Stimulated activated naive CD8-positive, alpha-beta T cell treated with anti-CD3 and anti-CD28 coated beads, Interleukin-15, Interleukin-2, amounts not matched to agents 100 ng/mL and 50 ng/mL, for 24 hours (primary cell): ENCODE results near the gene TMC7.

Experiments used
- H3K27ac Mint-ChIP-seq: one replicate; pipeline ENCODE4 v1.8.0; 2021; ENCODE audit warnings: mild to moderate bottlenecking, mixed read lengths
- H3K27me3 Mint-ChIP-seq: one replicate; pipeline ENCODE4 v1.8.0; 2021; ENCODE audit warnings: mixed read lengths
- H3K36me3 Mint-ChIP-seq: one replicate; pipeline ENCODE4 v1.8.0; 2021; ENCODE audit warnings: low read depth, mixed read lengths
- H3K4me1 Mint-ChIP-seq: one replicate; pipeline ENCODE4 v1.8.0; 2021; ENCODE audit warnings: low read depth, mixed read lengths
- H3K4me3 Mint-ChIP-seq: one replicate; pipeline ENCODE4 v1.8.0; 2021; ENCODE audit warnings: mild to moderate bottlenecking, mixed read lengths
- H3K9me3 Mint-ChIP-seq: one replicate; pipeline ENCODE4 v1.8.0; 2021; ENCODE audit warnings: mixed read lengths

The TMC7 gene

GRCh38 chr16:19001788-19002187 is 18.1 kb downstream of the TMC7 start:
- Mint-ChIP-seq H3K27ac (no peak overlapping the region), H3K4me3 (no peak overlapping the region), H3K27me3 (no peaks in the 10 kb centered on the region), H3K9me3 (no peaks in the 10 kb centered on the region), H3K4me1 (peaks cover 2% of the 10 kb centered on the region), H3K36me3 (no peaks in the 10 kb centered on the region)

- H3K4me1 Mint-ChIP-seq = peaks cover 2% of the 10 kb centered on the region
- no peaks in the 10 kb centered on the region for H3K9me3 Mint-ChIP-seq
- no peaks in the 10 kb centered on the region for H3K36me3 Mint-ChIP-seq
- H3K4me3 Mint-ChIP-seq = no peak overlapping the region
- H3K27me3 Mint-ChIP-seq = no peaks in the 10 kb centered on the region
- H3K27ac Mint-ChIP-seq = no peak overlapping the region
Observed at GRCh38 chr16:19003935-19004334, 20.2 kb downstream of the TMC7 start.

GRCh38 chr16:19005561-19006445 is 22.1 kb downstream of the TMC7 start:
- H3K4me1 Mint-ChIP-seq = peaks cover 2% of the 10 kb centered on the region
- H3K36me3 Mint-ChIP-seq = no peaks in the 10 kb centered on the region
- no peak overlapping the region for H3K4me3 Mint-ChIP-seq
- H3K9me3 Mint-ChIP-seq = no peaks in the 10 kb centered on the region
- no peak overlapping the region for H3K27ac Mint-ChIP-seq
- H3K27me3 Mint-ChIP-seq = no peaks in the 10 kb centered on the region

- Mint-ChIP-seq H3K9me3 (no peaks in the 10 kb centered on the region), H3K4me3 (no peak overlapping the region), H3K27ac (no peak overlapping the region)
Observed at GRCh38 chr16:19006446-19007315, 22.9 kb downstream of the TMC7 start.

GRCh38 chr16:19008245-19009169 is 24.8 kb downstream of the TMC7 start:
- H3K27ac Mint-ChIP-seq = no peak overlapping the region
- H3K9me3 Mint-ChIP-seq = no peaks in the 10 kb centered on the region
- no peaks in the 10 kb centered on the region for H3K4me1 Mint-ChIP-seq
- no peak overlapping the region for H3K4me3 Mint-ChIP-seq
- H3K36me3 Mint-ChIP-seq = no peaks in the 10 kb centered on the region
- H3K27me3 Mint-ChIP-seq = no peaks in the 10 kb centered on the region

More at GRCh38 chr16:19006446-19007315, 22.9 kb downstream of the TMC7 start:
- Mint-ChIP-seq H3K27me3 (no peaks in the 10 kb centered on the region), H3K4me1 (peaks cover 2% of the 10 kb centered on the region), H3K36me3 (no peaks in the 10 kb centered on the region)

- H3K4me1 Mint-ChIP-seq = no peaks in the 10 kb centered on the region
- no peak overlapping the region for H3K4me3 Mint-ChIP-seq
- H3K27me3 Mint-ChIP-seq = no peaks in the 10 kb centered on the region
- no peak overlapping the region for H3K27ac Mint-ChIP-seq
- H3K9me3 Mint-ChIP-seq = no peaks in the 10 kb centered on the region
- no peaks in the 10 kb centered on the region for H3K36me3 Mint-ChIP-seq
Observed at GRCh38 chr16:19011169-19011731, 27.5 kb downstream of the TMC7 start.

- H3K9me3 Mint-ChIP-seq = no peaks in the 10 kb centered on the region
- H3K27me3 Mint-ChIP-seq = no peaks in the 10 kb centered on the region
- no peak overlapping the region for H3K4me3 Mint-ChIP-seq
- no peaks in the 10 kb centered on the region for H3K4me1 Mint-ChIP-seq
- H3K36me3 Mint-ChIP-seq = no peaks in the 10 kb centered on the region
- no peak overlapping the region for H3K27ac Mint-ChIP-seq
Observed at GRCh38 chr16:19014461-19014860, 30.7 kb downstream of the TMC7 start.

- H3K4me3 Mint-ChIP-seq = no peak overlapping the region
- H3K4me1 Mint-ChIP-seq = no peaks in the 10 kb centered on the region
- H3K9me3 Mint-ChIP-seq = no peaks in the 10 kb centered on the region
- no peaks in the 10 kb centered on the region for H3K27me3 Mint-ChIP-seq
- H3K27ac Mint-ChIP-seq = no peak overlapping the region
- no peaks in the 10 kb centered on the region for H3K36me3 Mint-ChIP-seq
Observed at GRCh38 chr16:19017179-19017578, 33.4 kb downstream of the TMC7 start.

- Mint-ChIP-seq H3K4me1 (no peaks in the 10 kb centered on the region), H3K27me3 (no peaks in the 10 kb centered on the region), H3K9me3 (no peaks in the 10 kb centered on the region), H3K27ac (no peak overlapping the region), H3K36me3 (no peaks in the 10 kb centered on the region), H3K4me3 (no peak overlapping the region)
Observed at GRCh38 chr16:19020689-19021088, 37.0 kb downstream of the TMC7 start.

GRCh38 chr16:19021747-19022146 is 38.0 kb downstream of the TMC7 start:
- no peaks in the 10 kb centered on the region for H3K36me3 Mint-ChIP-seq
- no peaks in the 10 kb centered on the region for H3K4me1 Mint-ChIP-seq
- no peak overlapping the region for H3K27ac Mint-ChIP-seq
- H3K4me3 Mint-ChIP-seq = no peak overlapping the region
- no peaks in the 10 kb centered on the region for H3K9me3 Mint-ChIP-seq
- no peaks in the 10 kb centered on the region for H3K27me3 Mint-ChIP-seq

GRCh38 chr16:19027416-19027815 is 43.7 kb downstream of the TMC7 start:
- H3K27ac Mint-ChIP-seq = no peak overlapping the region
- no peak overlapping the region for H3K4me3 Mint-ChIP-seq
- no peaks in the 10 kb centered on the region for H3K9me3 Mint-ChIP-seq
- H3K36me3 Mint-ChIP-seq = no peaks in the 10 kb centered on the region
- no peaks in the 10 kb centered on the region for H3K4me1 Mint-ChIP-seq
- peaks cover 3% of the 10 kb centered on the region for H3K27me3 Mint-ChIP-seq

GRCh38 chr16:19029980-19030379 is 46.2 kb downstream of the TMC7 start:
- Mint-ChIP-seq H3K4me1 (no peaks in the 10 kb centered on the region), H3K27me3 (peaks cover 8% of the 10 kb centered on the region), H3K36me3 (no peaks in the 10 kb centered on the region), H3K9me3 (peaks cover 2% of the 10 kb centered on the region), H3K4me3 (no peak overlapping the region), H3K27ac (no peak overlapping the region)

GRCh38 chr16:19031738-19032137 is 48.0 kb downstream of the TMC7 start:
- no peaks in the 10 kb centered on the region for H3K36me3 Mint-ChIP-seq
- H3K9me3 Mint-ChIP-seq = peaks cover 7% of the 10 kb centered on the region
- H3K4me1 Mint-ChIP-seq = no peaks in the 10 kb centered on the region

GRCh38 chr16:19033761-19034160 is 50.0 kb downstream of the TMC7 start:
- peaks cover 7% of the 10 kb centered on the region for H3K9me3 Mint-ChIP-seq

More at GRCh38 chr16:19031738-19032137, 48.0 kb downstream of the TMC7 start:
- peaks cover 8% of the 10 kb centered on the region for H3K27me3 Mint-ChIP-seq
- H3K27ac Mint-ChIP-seq = no peak overlapping the region
- H3K4me3 Mint-ChIP-seq = no peak overlapping the region

More at GRCh38 chr16:19033761-19034160, 50.0 kb downstream of the TMC7 start:
- no peaks in the 10 kb centered on the region for H3K36me3 Mint-ChIP-seq
- peaks cover 8% of the 10 kb centered on the region for H3K27me3 Mint-ChIP-seq
- no peak overlapping the region for H3K4me3 Mint-ChIP-seq
- no peaks in the 10 kb centered on the region for H3K4me1 Mint-ChIP-seq
- no peak overlapping the region for H3K27ac Mint-ChIP-seq
